DMS 273 (cell line): ENCODE measurements around the gene ANKRD49.
A peak's percentile ranks its signal among the peaks of the same experiment; 100 is the strongest.

Experiments used
- DNase-seq: peaks from one replicate; lab custom pipeline; 2025; ENCODE audit not compliant: unreplicated experiment; lab: John Stamatoyannopoulos, UW

The ANKRD49 gene

DNA sequence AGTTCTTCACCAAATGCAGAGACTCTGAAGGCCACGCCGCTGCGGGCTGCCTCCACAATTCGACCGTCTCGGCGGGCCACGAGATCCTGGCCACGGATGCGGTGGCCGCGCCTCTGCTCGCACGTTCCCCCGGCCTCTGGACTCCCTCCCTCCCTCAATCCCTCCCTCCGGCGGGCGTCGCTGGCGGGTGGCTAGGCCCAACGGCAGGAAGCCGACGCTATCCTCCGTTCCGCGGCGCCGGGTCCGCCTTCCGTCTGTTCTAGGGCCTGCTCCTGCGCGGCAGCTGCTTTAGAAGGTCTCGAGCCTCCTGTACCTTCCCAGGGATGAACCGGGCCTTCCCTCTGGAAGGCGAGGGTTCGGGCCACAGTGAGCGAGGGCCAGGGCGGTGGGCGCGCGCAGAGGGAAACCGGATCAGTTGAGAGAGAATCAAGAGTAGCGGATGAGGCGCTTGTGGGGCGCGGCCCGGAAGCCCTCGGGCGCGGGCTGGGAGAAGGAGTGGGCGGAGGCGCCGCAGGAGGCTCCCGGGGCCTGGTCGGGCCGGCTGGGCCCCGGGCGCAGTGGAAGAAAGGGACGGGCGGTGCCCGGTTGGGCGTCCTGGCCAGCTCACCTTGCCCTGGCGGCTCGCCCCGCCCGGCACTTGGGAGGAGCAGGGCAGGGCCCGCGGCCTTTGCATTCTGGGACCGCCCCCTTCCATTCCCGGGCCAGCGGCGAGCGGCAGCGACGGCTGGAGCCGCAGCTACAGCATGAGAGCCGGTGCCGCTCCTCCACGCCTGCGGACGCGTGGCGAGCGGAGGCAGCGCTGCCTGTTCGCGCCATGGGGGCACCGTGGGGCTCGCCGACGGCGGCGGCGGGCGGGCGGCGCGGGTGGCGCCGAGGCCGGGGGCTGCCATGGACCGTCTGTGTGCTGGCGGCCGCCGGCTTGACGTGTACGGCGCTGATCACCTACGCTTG is 50.2 kb downstream of the ANKRD49 start, which contains the start of gene FUT4:
TSS of gene FUT4 (plus strand) at position 227 of the 951 bp plus-strand sequence. CDS start at position 440, 213 bp downstream.
- peak; percentile 89 for DNase-seq

GRCh38 chr11:94544646-94545263 is 51.0 kb downstream of the ANKRD49 start:
- DNase-seq, result no peak

GRCh38 chr11:94545264-94546161 is 51.7 kb downstream of the ANKRD49 start:
- peak; percentile 14 for DNase-seq

DNA sequence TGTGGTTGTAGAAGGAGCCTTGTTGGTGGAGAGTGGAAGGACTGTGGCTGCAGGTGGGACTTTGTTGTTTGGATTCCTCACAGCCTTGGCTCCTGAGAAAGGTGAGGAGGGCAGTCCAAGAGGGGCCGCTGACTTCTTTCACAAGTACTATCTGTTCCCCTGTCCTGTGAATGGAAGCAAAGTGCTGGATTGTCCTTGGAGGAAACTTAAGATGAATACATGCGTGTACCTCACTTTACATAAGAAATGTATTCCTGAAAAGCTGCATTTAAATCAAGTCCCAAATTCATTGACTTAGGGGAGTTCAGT is 52.3 kb downstream of the ANKRD49 start:
- DNase-seq, result no peak

DNA sequence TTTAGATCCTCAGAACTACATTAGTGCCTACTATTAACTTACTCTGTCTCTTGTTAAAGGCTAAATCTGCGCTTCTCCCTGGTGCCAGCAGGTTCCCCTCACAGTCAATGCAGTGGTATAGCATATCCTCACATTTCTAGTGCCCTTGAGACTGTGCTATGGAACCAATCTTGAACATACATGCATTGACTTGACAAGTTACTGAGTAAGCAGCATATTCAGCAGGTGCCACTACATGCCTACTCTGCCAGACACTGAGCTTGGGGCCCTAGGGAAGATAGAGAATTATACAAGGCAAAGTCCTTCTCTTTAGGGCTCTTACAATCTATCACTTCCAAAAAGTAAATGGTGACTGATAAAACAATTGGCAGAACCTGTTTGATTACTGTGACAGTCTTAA is 53.1 kb downstream of the ANKRD49 start:
- DNase-seq, result peak; percentile 33

DNA sequence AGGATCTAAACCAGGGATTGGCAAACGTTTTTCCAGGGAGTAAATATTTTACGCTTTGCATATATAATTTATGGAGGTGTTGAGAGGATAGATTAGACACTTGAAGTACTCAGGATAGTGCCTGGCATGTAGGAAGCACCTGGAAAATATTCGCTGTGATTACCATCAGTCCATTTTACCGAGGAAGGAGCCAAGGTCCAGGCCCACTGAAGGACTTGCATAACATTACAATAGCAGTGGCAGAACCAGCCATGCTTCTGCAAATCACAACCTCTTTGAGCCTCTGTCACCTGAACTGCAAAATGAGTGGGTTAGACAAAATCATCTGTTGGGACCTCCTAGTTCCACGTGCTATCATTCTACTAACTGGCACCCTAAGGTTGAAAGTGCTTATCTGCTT is 55.4 kb downstream of the ANKRD49 start:
- no peak for DNase-seq
